ENCODE data around the gene SNX25.

GRCh38 chr4:185361872-185362271, 152.5 kb downstream of the SNX25 start:
- no peak for TF ChIP-seq POLR2A (IDR thresholded peaks at IDR 0.05)
- TF ChIP-seq CTCF (IDR thresholded peaks at IDR 0.05) = no peak
